HCT116 (cell line): ENCODE measurements around the gene MEIS1. TPM values are rescaled to one million over a fixed set of nuclear protein-coding genes. Genes with fewer than 3 reads are reported as not detected.

Experiments used
- ATAC-seq: fragments of 200-7000 bp; cut with Tn5 transposase; 2 replicates; pipeline ENCODE4 v1.9.1; 2020; ENCODE audit warnings: mild to moderate bottlenecking, moderate library complexity
- BruUV-seq: library from RNA; stranded (reverse); fragments of 400-500 nt; replicated peaks from 2 replicates; lab custom pipeline; 2021; lab: Mats Ljungman, UMichigan
- CTCF ChIA-PET: fragments of 300-600 bp; sonication (Branson Sonifier 250); formaldehyde crosslinking; loops from one replicate; lab custom pipeline; 2021; ENCODE audit warnings: antibody characterized with exemption; lab: Charles Lee
- POLR2A ChIA-PET: fragments of 300-600, 350-600 bp; sonication (Branson Sonifier 250); formaldehyde crosslinking; loops from one replicate; lab custom pipeline; 2021; ENCODE audit warnings: antibody characterized with exemption; lab: Charles Lee
- RAD21 ChIA-PET, 2 experiments: fragments of 300-600 bp; sonication (Branson Sonifier 250); formaldehyde crosslinking; loops; one replicate each; lab custom pipeline; 2023; ENCODE audit warnings: low total read pairs in 2 of 2; ENCODE audit not compliant: uncharacterized antibody in 2 of 2, unreplicated experiment in 2 of 2, low non-redundant PET in 1 of 2; lab: Charles Lee
- DNase-seq: peaks from one replicate; pipeline ENCODE4 v3.0.0-alpha.2; 2010; ENCODE audit warnings: low read depth, low spot score
- H2AFZ ChIP-seq: fragments of 200-600 bp; shearing (Covaris generic), sonication (generic); 2 replicates; pipeline ENCODE4 v1.6.1; 2017; ENCODE audit warnings: low read depth, mixed run types, mixed read lengths, antibody characterized with exemption, low read length; ENCODE audit not compliant: poor library complexity, severe bottlenecking
- H3K27ac ChIP-seq: 2 replicates; pipeline ENCODE4 v1.5.1; 2012; ENCODE audit warnings: low read depth, low read length
- H3K27me3 ChIP-seq: fragments of 200-600 bp; sonication (generic); 2 replicates; pipeline ENCODE4 v1.6.1; 2016; ENCODE audit warnings: mixed run types, low read length, mixed read lengths; ENCODE audit not compliant: insufficient read depth
- H3K36me3 ChIP-seq, 2 experiments: fragments of 200-500 bp in 1 of 2; fragments of 200-600 bp in 1 of 2; sonication (Bioruptor generic) in 1 of 2; sonication (generic) in 1 of 2; 2 replicates each; pipeline versions ENCODE4 v1.5.1 to v1.6.1; 2014 to 2016; ENCODE audit warnings: low read length in 2 of 2, inconsistent platforms in 1 of 2, mixed read lengths in 1 of 2, mixed run types in 1 of 2; ENCODE audit not compliant: insufficient read depth in 2 of 2, control insufficient read depth in 1 of 2
- H3K4me1 ChIP-seq, 2 experiments: fragments of 200-600 bp in 1 of 2; sonication (generic) in 1 of 2; 2 replicates each; pipeline versions ENCODE4 v1.5.1 to v1.6.1; 2012 to 2017; ENCODE audit warnings: low read length in 2 of 2, inconsistent platforms in 1 of 2, mild to moderate bottlenecking in 1 of 2, mixed read lengths in 1 of 2, mixed run types in 1 of 2, moderate library complexity in 1 of 2; ENCODE audit not compliant: insufficient read depth in 2 of 2, control insufficient read depth in 1 of 2
- H3K4me2 ChIP-seq: fragments of 200-600 bp; sonication (generic); 2 replicates; pipeline ENCODE4 v1.6.1; 2017; ENCODE audit warnings: mixed run types, low read length, mixed read lengths
- H3K4me3 ChIP-seq, 2 experiments: fragments of 200-600 bp in 1 of 2; sonication (generic) in 1 of 2; replicated peaks in 1 of 2; 2 replicates each; pipeline ENCODE4 v1.5.1; 2011 to 2016; ENCODE audit warnings: low read length in 2 of 2, control low read depth in 1 of 2, low read depth in 1 of 2, mild to moderate bottlenecking in 1 of 2, mixed read lengths in 1 of 2, mixed run types in 1 of 2
- H3K79me2 ChIP-seq: fragments of 200-600 bp; sonication (generic); 2 replicates; pipeline ENCODE4 v1.6.1; 2017; ENCODE audit warnings: mild to moderate bottlenecking, mixed run types, low read length, moderate library complexity, mixed read lengths; ENCODE audit not compliant: insufficient read depth
- H3K9ac ChIP-seq: fragments of 200-600 bp; sonication (generic); 2 replicates; pipeline ENCODE4 v1.6.1; 2016; ENCODE audit warnings: low read length, mixed read lengths
- H3K9me2 ChIP-seq: fragments of 200-600 bp; sonication (generic), shearing (Covaris generic); 2 replicates; pipeline ENCODE4 v1.6.1; 2017; ENCODE audit warnings: mixed run types, mild to moderate bottlenecking, moderate library complexity; ENCODE audit not compliant: insufficient read depth
- H3K9me3 ChIP-seq, 2 experiments: fragments of 200-500 bp in 1 of 2; fragments of 200-600 bp in 1 of 2; sonication (Bioruptor generic) in 1 of 2; sonication (generic) in 1 of 2; 2 replicates each; pipeline ENCODE4 v1.6.1; 2014 to 2017; ENCODE audit warnings: low read length in 2 of 2, mixed read lengths in 2 of 2, inconsistent platforms in 1 of 2, low read depth in 1 of 2, mild to moderate bottlenecking in 1 of 2, mixed run types in 1 of 2, moderate library complexity in 1 of 2; ENCODE audit not compliant: control insufficient read depth in 1 of 2, insufficient read depth in 1 of 2
- H4K20me1 ChIP-seq: fragments of 200-600 bp; sonication (generic), shearing (Covaris generic); 2 replicates; pipeline ENCODE4 v1.6.1; 2017; ENCODE audit warnings: mixed run types, mild to moderate bottlenecking, moderate library complexity; ENCODE audit not compliant: insufficient read depth
- CEBPB ChIP-seq: IDR thresholded peaks from 2 replicates; pipeline ENCODE4 v1.6.1; 2012; ENCODE audit warnings: low read depth
- ELF1 ChIP-seq: IDR thresholded peaks from 2 replicates; pipeline ENCODE4 v1.6.1; 2012; ENCODE audit warnings: low read depth, borderline replicate concordance
- JUND ChIP-seq: IDR thresholded peaks from 2 replicates; pipeline ENCODE4 v1.6.1; 2012
- POLR2A ChIP-seq: IDR thresholded peaks from 2 replicates; pipeline ENCODE4 v1.7.0; 2011; ENCODE audit warnings: borderline replicate concordance; ENCODE audit not compliant: insufficient read depth, insufficient read length; ENCODE audit errors: extremely low read depth
- POLR2AphosphoS5 ChIP-seq: IDR thresholded peaks from 2 replicates; pipeline ENCODE4 v1.6.1; 2011; ENCODE audit warnings: mild to moderate bottlenecking, low read depth, low read length, moderate library complexity
- SIN3A ChIP-seq: IDR thresholded peaks from 2 replicates; pipeline ENCODE4 v1.6.1; 2012; ENCODE audit warnings: low read depth
- SP1 ChIP-seq: IDR thresholded peaks from 2 replicates; pipeline ENCODE4 v1.6.1; 2012; ENCODE audit warnings: low read depth
- ZFX ChIP-seq: fragments of 450-650 bp; IDR thresholded peaks from 2 replicates; pipeline ENCODE4 v1.6.1; 2017
- intact Hi-C: fragments of 100-400 bp; cut with micrococcal nuclease; formaldehyde crosslinking; loops from 2 replicates; pipeline ENCODE4 v1.10.0; 2022
- total RNA-seq: library from RNA; stranded (reverse); gene quantifications from one replicate; pipeline ENCODE4 v1.2.1, GENCODE V29; 2021; ENCODE audit not compliant: unreplicated experiment
- TF ChIP-seq, protein P1 (sequence below): IDR thresholded peaks from 2 replicates; pipeline ENCODE4 v1.6.1; 2011; ENCODE audit warnings: mild to moderate bottlenecking, low read length, moderate library complexity; ENCODE audit not compliant: insufficient replicate concordance; ENCODE audit errors: extremely low read depth
- TF ChIP-seq, protein P2 (sequence below): IDR thresholded peaks from 2 replicates; pipeline ENCODE4 v1.6.1; 2012
- TF ChIP-seq, protein P3 (sequence below): IDR thresholded peaks from 2 replicates; pipeline ENCODE4 v1.6.1; 2012; ENCODE audit warnings: low read depth
- TF ChIP-seq, protein P4 (sequence below), 3 experiments: fragments of 200-600 bp in 1 of 3; sonication (generic) in 1 of 3; IDR thresholded peaks in 2 of 3; conservative IDR thresholded peaks in 1 of 3; 2 replicates each; pipeline ENCODE4 v1.5.1; 2012 to 2017; ENCODE audit warnings: low read depth in 2 of 3, low read length in 2 of 3, antibody characterized with exemption in 1 of 3, borderline replicate concordance in 1 of 3, control low read depth in 1 of 3, mild to moderate bottlenecking in 1 of 3, mixed read lengths in 1 of 3, mixed run types in 1 of 3, moderate library complexity in 1 of 3; ENCODE audit not compliant: insufficient read depth in 1 of 3

Gene MEIS1
- total RNA-seq, 1 experiment from 2014 or later = 0.32 TPM

DNA sequence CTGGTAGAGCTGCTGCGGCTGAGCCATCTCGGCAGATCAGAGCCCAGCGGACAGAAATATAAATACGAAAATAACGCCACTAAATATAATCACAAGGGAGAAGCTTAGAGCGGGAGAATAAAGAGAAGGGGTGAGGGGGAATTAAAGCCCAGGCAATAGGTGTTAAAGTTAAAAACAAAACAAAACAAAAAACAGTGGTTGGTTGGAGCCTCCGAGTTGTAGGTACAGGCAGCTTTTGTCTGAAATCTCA, 1.3 kb upstream of the MEIS1 start:
- RAD21 ChIA-PET = no interaction called here
- H3K27ac ChIP-seq = no peak overlapping the region
- no peak overlapping the region for H2AFZ ChIP-seq
- BruUV-seq = no TSS peak
- H3K4me1 ChIP-seq = no peaks in the 10 kb centered on the region
- no peaks in the 10 kb centered on the region for H3K36me3 ChIP-seq
- H3K4me3 ChIP-seq = no peak overlapping the region
- no peaks in the 10 kb centered on the region for H3K9me2 ChIP-seq
- no peaks in the 10 kb centered on the region for H4K20me1 ChIP-seq
- no peak overlapping the region for H3K9ac ChIP-seq
- no peak overlapping the region for H3K4me2 ChIP-seq
- TF ChIP-seq, protein P1, sequence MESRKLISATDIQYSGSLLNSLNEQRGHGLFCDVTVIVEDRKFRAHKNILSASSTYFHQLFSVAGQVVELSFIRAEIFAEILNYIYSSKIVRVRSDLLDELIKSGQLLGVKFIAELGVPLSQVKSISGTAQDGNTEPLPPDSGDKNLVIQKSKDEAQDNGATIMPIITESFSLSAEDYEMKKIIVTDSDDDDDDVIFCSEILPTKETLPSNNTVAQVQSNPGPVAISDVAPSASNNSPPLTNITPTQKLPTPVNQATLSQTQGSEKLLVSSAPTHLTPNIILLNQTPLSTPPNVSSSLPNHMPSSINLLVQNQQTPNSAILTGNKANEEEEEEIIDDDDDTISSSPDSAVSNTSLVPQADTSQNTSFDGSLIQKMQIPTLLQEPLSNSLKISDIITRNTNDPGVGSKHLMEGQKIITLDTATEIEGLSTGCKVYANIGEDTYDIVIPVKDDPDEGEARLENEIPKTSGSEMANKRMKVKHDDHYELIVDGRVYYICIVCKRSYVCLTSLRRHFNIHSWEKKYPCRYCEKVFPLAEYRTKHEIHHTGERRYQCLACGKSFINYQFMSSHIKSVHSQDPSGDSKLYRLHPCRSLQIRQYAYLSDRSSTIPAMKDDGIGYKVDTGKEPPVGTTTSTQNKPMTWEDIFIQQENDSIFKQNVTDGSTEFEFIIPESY = no peak
- TF ChIP-seq, protein P2, sequence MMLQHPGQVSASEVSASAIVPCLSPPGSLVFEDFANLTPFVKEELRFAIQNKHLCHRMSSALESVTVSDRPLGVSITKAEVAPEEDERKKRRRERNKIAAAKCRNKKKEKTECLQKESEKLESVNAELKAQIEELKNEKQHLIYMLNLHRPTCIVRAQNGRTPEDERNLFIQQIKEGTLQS = no peak
- TF ChIP-seq POLR2A = no peak
- no peak for TF ChIP-seq CEBPB
- no peak for TF ChIP-seq ZFX
- TF ChIP-seq ELF1 = no peak
- no peak for TF ChIP-seq SIN3A
- TF ChIP-seq, protein P3, sequence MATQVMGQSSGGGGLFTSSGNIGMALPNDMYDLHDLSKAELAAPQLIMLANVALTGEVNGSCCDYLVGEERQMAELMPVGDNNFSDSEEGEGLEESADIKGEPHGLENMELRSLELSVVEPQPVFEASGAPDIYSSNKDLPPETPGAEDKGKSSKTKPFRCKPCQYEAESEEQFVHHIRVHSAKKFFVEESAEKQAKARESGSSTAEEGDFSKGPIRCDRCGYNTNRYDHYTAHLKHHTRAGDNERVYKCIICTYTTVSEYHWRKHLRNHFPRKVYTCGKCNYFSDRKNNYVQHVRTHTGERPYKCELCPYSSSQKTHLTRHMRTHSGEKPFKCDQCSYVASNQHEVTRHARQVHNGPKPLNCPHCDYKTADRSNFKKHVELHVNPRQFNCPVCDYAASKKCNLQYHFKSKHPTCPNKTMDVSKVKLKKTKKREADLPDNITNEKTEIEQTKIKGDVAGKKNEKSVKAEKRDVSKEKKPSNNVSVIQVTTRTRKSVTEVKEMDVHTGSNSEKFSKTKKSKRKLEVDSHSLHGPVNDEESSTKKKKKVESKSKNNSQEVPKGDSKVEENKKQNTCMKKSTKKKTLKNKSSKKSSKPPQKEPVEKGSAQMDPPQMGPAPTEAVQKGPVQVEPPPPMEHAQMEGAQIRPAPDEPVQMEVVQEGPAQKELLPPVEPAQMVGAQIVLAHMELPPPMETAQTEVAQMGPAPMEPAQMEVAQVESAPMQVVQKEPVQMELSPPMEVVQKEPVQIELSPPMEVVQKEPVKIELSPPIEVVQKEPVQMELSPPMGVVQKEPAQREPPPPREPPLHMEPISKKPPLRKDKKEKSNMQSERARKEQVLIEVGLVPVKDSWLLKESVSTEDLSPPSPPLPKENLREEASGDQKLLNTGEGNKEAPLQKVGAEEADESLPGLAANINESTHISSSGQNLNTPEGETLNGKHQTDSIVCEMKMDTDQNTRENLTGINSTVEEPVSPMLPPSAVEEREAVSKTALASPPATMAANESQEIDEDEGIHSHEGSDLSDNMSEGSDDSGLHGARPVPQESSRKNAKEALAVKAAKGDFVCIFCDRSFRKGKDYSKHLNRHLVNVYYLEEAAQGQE = no peak
- no peak for TF ChIP-seq SP1
- TF ChIP-seq, protein P4, sequence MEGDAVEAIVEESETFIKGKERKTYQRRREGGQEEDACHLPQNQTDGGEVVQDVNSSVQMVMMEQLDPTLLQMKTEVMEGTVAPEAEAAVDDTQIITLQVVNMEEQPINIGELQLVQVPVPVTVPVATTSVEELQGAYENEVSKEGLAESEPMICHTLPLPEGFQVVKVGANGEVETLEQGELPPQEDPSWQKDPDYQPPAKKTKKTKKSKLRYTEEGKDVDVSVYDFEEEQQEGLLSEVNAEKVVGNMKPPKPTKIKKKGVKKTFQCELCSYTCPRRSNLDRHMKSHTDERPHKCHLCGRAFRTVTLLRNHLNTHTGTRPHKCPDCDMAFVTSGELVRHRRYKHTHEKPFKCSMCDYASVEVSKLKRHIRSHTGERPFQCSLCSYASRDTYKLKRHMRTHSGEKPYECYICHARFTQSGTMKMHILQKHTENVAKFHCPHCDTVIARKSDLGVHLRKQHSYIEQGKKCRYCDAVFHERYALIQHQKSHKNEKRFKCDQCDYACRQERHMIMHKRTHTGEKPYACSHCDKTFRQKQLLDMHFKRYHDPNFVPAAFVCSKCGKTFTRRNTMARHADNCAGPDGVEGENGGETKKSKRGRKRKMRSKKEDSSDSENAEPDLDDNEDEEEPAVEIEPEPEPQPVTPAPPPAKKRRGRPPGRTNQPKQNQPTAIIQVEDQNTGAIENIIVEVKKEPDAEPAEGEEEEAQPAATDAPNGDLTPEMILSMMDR (IDR thresholded peaks at IDR 0.05 in 2 of 3, conservative IDR thresholded peaks at IDR 0.05 in 1 of 3; ENCODE audit: borderline replicate concordance in 1 of 3, insufficient read depth in 1 of 3, low read depth in 2 of 3, low read length in 2 of 3) = no peak
- no peak for TF ChIP-seq JUND
- no peak for TF ChIP-seq POLR2AphosphoS5
- CTCF ChIA-PET = no interaction called here
- no peaks in the 10 kb centered on the region for H3K79me2 ChIP-seq
- intact Hi-C loops = no loop called here
- ATAC-seq = no peak
- POLR2A ChIA-PET = no interaction called here
- no peak for DNase-seq
- no peaks in the 10 kb centered on the region for H3K27me3 ChIP-seq
- H3K9me3 ChIP-seq = no peaks in the 10 kb centered on the region
